Globus pallidus (tissue), 1 donor: Measurements from ENCODE around the gene ALDOB.
A peak's percentile ranks its signal among the peaks of the same experiment; 100 is the strongest.

Experiments used
- DNase-seq: peaks from one replicate; pipeline ENCODE4 v3.0.0-alpha.2; 2015; ENCODE audit warnings: low spot score

Gene ALDOB

GRCh38 chr9:101455656-101456240, 20.2 kb upstream of the ALDOB start:
- no peak for DNase-seq

- DNase-seq: no peak
These were observed 18.4 kb upstream of the ALDOB start for GRCh38 chr9:101453776-101454570.

GRCh38 chr9:101451498-101451897, 15.9 kb upstream of the ALDOB start:
- no peak for DNase-seq

- DNase-seq: no peak
These were observed 15.4 kb upstream of the ALDOB start for GRCh38 chr9:101450931-101451330.

- peak; percentile 64 for DNase-seq
These were observed 13.6 kb upstream of the ALDOB start for GRCh38 chr9:101449071-101449721.

- DNase-seq: no peak
These were observed 13.1 kb upstream of the ALDOB start for GRCh38 chr9:101448680-101449070.

- no peak for DNase-seq
These were observed 11.2 kb upstream of the ALDOB start for GRCh38 chr9:101446732-101447131.

- DNase-seq: peak; percentile 68
These were observed 9.9 kb upstream of the ALDOB start for GRCh38 chr9:101445353-101446029.

- peak; percentile 45 for DNase-seq
These were observed 7.8 kb upstream of the ALDOB start for GRCh38 chr9:101443364-101443771.

- DNase-seq: no peak
These were observed 7.2 kb upstream of the ALDOB start for GRCh38 chr9:101442736-101443135.

- no peak for DNase-seq
These were observed 6.7 kb upstream of the ALDOB start for GRCh38 chr9:101442318-101442717.

- no peak for DNase-seq
These were observed 5.2 kb upstream of the ALDOB start for GRCh38 chr9:101440714-101441230.

- no peak for DNase-seq
These were observed 2.9 kb upstream of the ALDOB start for GRCh38 chr9:101438523-101438922.

GRCh38 chr9:101437806-101438232, 2.2 kb upstream of the ALDOB start:
- DNase-seq: no peak

- no peak for DNase-seq
These were observed 576 bp downstream of the ALDOB start for GRCh38 chr9:101434998-101435397.

GRCh38 chr9:101433229-101433628, 2.3 kb downstream of the ALDOB start:
- DNase-seq: no peak

- DNase-seq: no peak
These were observed 2.8 kb downstream of the ALDOB start for GRCh38 chr9:101432740-101433139.

- no peak for DNase-seq
These were observed 3.4 kb downstream of the ALDOB start for GRCh38 chr9:101432171-101432570.

- no peak for DNase-seq
These were observed 5.8 kb downstream of the ALDOB start for GRCh38 chr9:101429736-101430135.

- no peak for DNase-seq
These were observed 6.7 kb downstream of the ALDOB start for GRCh38 chr9:101428909-101429308.

GRCh38 chr9:101427957-101428655, 7.5 kb downstream of the ALDOB start:
- no peak for DNase-seq

- no peak for DNase-seq
These were observed 8.2 kb downstream of the ALDOB start for GRCh38 chr9:101427358-101427757.
